PFSK-1 (cell line): Measurements from ENCODE around the gene AMBRA1.

Source experiments
- FOXP2 ChIP-seq: optimal IDR thresholded peaks from 2 replicates; pipeline ENCODE3; 2011; ENCODE audit warnings: borderline replicate concordance, control low read depth, inconsistent platforms; ENCODE audit not compliant: insufficient read depth; ENCODE audit errors: extremely low read length, extremely low read depth
- POLR2AphosphoS5 ChIP-seq: IDR thresholded peaks from 2 replicates; pipeline ENCODE4 v1.6.1; 2012; ENCODE audit warnings: low read depth, mild to moderate bottlenecking, control low read depth, low read length, moderate library complexity
- SIN3A ChIP-seq: IDR thresholded peaks from 2 replicates; pipeline ENCODE4 v1.6.1; 2012; ENCODE audit warnings: mild to moderate bottlenecking, low read length, moderate library complexity, borderline replicate concordance; ENCODE audit not compliant: insufficient read depth
- TAF1 ChIP-seq: IDR thresholded peaks from 2 replicates; pipeline ENCODE4 v1.6.1; 2012; ENCODE audit warnings: low read length, control low read depth, borderline replicate concordance; ENCODE audit not compliant: insufficient read depth
- TF ChIP-seq, protein P1 (sequence below), 2 experiments: IDR thresholded peaks; 2 replicates each; pipeline versions ENCODE4 v1.6.1 to v1.8.0; 2011 to 2012; ENCODE audit warnings: low read depth in 2 of 2, low read length in 2 of 2, control low read depth in 1 of 2, inconsistent platforms in 1 of 2, mild to moderate bottlenecking in 1 of 2, moderate library complexity in 1 of 2; ENCODE audit not compliant: insufficient read depth in 1 of 2

Gene AMBRA1

DNA sequence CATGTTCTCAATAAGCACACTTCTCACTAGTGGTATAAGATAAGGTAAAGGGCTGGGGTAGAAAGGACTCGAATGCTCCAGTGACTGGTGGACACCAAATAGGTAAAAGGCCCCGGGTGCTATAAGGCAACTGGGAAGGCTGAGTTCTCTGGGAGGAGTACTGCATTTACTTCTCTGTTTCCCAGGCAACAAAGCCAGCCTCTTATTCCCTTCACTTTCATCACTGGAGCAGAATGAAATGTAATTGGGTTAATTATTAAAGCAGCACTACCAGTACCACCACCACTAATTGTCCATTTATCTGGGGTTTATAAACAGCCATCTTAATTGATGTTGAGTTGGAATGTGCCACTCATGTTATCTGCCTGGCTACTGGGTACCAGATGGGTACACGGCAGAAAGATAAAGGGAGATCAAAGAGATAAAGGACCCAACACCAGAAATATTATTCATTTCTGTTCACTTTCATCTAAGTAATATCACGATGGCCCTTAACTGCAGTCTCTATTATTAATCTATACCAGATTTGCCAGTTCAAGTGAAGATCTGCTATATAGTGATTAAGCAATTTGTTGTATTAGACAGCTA is 107.9 kb downstream of the AMBRA1 start:
- TF ChIP-seq FOXP2, result no peak
- TF ChIP-seq POLR2AphosphoS5, result no peak
- TF ChIP-seq SIN3A, result no peak

- TF ChIP-seq POLR2AphosphoS5, result no peak
- TF ChIP-seq SIN3A, result no peak
- no peak for TF ChIP-seq TAF1
- TF ChIP-seq, protein P1, sequence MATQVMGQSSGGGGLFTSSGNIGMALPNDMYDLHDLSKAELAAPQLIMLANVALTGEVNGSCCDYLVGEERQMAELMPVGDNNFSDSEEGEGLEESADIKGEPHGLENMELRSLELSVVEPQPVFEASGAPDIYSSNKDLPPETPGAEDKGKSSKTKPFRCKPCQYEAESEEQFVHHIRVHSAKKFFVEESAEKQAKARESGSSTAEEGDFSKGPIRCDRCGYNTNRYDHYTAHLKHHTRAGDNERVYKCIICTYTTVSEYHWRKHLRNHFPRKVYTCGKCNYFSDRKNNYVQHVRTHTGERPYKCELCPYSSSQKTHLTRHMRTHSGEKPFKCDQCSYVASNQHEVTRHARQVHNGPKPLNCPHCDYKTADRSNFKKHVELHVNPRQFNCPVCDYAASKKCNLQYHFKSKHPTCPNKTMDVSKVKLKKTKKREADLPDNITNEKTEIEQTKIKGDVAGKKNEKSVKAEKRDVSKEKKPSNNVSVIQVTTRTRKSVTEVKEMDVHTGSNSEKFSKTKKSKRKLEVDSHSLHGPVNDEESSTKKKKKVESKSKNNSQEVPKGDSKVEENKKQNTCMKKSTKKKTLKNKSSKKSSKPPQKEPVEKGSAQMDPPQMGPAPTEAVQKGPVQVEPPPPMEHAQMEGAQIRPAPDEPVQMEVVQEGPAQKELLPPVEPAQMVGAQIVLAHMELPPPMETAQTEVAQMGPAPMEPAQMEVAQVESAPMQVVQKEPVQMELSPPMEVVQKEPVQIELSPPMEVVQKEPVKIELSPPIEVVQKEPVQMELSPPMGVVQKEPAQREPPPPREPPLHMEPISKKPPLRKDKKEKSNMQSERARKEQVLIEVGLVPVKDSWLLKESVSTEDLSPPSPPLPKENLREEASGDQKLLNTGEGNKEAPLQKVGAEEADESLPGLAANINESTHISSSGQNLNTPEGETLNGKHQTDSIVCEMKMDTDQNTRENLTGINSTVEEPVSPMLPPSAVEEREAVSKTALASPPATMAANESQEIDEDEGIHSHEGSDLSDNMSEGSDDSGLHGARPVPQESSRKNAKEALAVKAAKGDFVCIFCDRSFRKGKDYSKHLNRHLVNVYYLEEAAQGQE (IDR thresholded peaks at IDR 0.05; ENCODE audit: insufficient read depth in 1 of 2, low read depth in 2 of 2, low read length in 2 of 2), result no peak
- TF ChIP-seq FOXP2, result no peak
These were observed 109.7 kb downstream of the AMBRA1 start for GRCh38 chr11:46484101-46484500.

DNA sequence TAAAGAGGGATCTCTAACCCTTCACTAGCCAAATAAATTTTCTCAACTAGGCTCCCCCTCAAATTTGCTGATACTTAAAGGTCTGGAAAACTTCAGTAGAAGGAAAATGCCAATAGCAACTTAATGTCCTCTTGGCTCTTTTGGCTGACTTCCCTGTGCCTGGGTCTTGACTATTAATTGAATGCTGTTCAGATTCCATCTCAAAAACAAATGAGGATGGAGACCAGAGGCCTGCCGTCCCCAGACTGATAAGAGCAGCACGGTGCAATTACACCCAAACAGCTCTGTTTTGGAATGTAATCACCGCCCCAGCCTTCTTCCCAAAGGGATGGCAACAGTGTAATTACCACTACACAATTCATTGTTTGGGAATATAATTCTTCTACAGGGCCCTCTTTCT is 112.9 kb downstream of the AMBRA1 start:
- no peak for TF ChIP-seq POLR2AphosphoS5
- TF ChIP-seq, protein P1 (IDR thresholded peaks at IDR 0.05; ENCODE audit: insufficient read depth in 1 of 2, low read depth in 2 of 2, low read length in 2 of 2), result no peak
- TF ChIP-seq SIN3A, result no peak
- no peak for TF ChIP-seq TAF1
- TF ChIP-seq FOXP2, result no peak

GRCh38 chr11:46480166-46480726 is 113.6 kb downstream of the AMBRA1 start:
- no peak for TF ChIP-seq FOXP2
- TF ChIP-seq SIN3A, result no peak
- TF ChIP-seq, protein P1 (IDR thresholded peaks at IDR 0.05; ENCODE audit: insufficient read depth in 1 of 2, low read depth in 2 of 2, low read length in 2 of 2), result no peak
- TF ChIP-seq POLR2AphosphoS5, result no peak
- no peak for TF ChIP-seq TAF1

DNA sequence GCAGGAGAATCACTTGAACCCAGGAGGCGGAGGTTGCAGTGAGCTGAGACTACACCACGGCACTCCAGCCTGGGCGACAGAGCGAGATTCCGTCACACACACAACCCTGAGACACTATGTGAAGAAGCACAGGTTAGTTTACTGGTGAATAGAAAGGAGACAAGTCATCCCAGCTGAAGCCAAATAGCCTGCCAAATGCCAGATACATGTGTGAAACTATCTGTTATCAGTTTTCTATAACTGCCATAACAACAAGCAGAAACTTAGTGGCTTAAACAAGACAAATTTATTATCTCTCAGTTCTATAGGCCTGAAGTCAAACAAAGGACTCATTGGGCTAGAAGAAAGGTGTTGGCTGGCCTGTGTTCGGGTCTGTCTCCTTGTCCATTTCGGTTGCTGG is 114.2 kb downstream of the AMBRA1 start:
- TF ChIP-seq, protein P1 (IDR thresholded peaks at IDR 0.05; ENCODE audit: insufficient read depth in 1 of 2, low read depth in 2 of 2, low read length in 2 of 2), result no peak
- no peak for TF ChIP-seq FOXP2
- TF ChIP-seq SIN3A, result no peak
- no peak for TF ChIP-seq TAF1
- TF ChIP-seq POLR2AphosphoS5, result no peak
